K562 treated with DMSO at 1 percent for 12 hours (cell line): ENCODE measurements around the gene VRK3. TPM values are rescaled to one million over a fixed set of nuclear protein-coding genes. Genes with fewer than 3 reads are reported as not detected.

Source experiments
- total RNA-seq: library from RNA; unstranded; fragments of 300-600 nt; gene quantifications from 2 replicates; pipeline ENCODE4 v1.2.3, GENCODE V29; 2022; ENCODE audit not compliant: insufficient read depth

The VRK3 gene
- total RNA-seq: 61.7 and 88.6 TPM in 2 replicates

DNA sequence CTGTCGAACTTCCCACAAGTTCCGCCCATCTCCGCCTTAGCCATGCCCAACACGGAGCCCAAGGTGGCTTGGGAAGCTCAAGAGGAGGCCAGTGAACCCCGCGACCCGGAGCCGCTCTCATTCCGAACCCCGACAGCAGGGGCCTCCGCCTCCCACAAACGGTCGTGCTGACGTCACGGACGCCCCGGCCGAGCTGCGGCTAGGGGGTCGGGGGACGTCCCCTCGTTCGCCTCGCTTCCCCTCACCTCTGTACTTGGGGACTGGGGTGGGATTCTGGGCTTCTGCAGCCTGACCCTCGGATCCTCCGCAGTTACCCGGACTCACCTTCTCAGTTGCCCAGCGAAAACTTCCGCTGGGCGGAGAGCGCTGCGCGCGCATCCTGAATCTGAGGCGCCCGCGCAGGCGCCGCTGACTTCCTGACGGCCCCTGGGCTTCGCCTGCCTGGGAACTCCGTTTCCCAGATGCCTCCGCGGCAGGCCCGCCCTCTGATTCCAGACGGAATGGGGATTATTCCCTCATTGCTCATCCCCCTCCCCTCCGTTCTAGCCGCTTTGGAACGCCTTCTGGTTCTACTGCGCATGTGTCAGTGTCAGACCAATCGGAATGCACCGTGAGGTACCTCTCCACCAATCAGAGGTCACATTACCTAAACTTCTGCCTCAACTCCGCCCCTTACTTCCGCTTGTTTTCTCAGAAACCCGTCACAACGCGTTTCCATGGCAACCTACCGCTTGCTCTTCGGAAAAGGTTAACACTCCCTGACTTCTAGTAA lies at the start of gene VRK3:
Gene VRK3 (minus strand): TSS at position 351 of the 772 bp plus-strand sequence. CDS start 9,210 bp downstream, outside the sequence.

GRCh38 chr19:50025794-50026549 lies 800 bp upstream of the VRK3 start, which contains the start of gene ZNF473:
Gene ZNF473 (plus strand): TSS chr19:50026005. CDS start chr19:50031083, 5,078 bp downstream.

DNA sequence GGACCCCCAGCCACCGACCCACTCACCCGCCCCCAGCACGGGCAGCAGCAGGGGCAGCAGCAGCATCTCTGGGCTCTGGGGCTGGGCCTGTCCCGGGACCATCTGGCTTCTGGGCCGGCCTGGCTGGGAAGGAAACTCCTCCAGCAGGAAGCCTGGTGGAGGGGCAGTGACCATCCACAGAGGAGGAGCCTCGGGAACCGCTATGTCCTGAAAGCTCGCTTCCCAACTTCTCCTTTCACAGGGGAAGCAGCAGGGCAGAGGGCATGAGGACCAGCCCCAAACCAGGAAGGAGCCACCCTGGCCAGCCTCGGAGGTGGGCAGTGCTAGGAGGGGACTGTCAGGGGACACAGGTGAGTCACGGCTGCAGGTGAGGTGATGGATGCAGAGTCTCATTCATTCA lies 64.2 kb downstream of the VRK3 start, which contains the start of gene SIGLEC11:
Gene SIGLEC11 (minus strand): TSS at position 193 of the 400 bp plus-strand sequence. CDS start 91 bp downstream, at position 102.

GRCh38 chr19:49929121-49929610 lies 96.0 kb downstream of the VRK3 start, which contains the start of the genes ATF5 and NUP62:
Gene ATF5 (plus strand): TSS chr19:49929205. CDS start chr19:49930851, 1,646 bp downstream.
Gene NUP62 (minus strand): TSS chr19:49929504. CDS start chr19:49909807, 19,697 bp downstream.

Other genes with a start within 250 kb of the VRK3 start
- gene FUZ, start 212.1 kb downstream of the VRK3 start, total RNA-seq: 5.0 and 6.1 TPM in 2 replicates
- gene MED25, start 207.1 kb downstream of the VRK3 start, total RNA-seq: 59.3 and 76.8 TPM in 2 replicates
- gene PTOV1, start 174.2 kb downstream of the VRK3 start, total RNA-seq: 166 and 170 TPM in 2 replicates
- 31.8 and 53.0 TPM in 2 replicates for gene PNKP, start 157.8 kb downstream of the VRK3 start, total RNA-seq
- 40.6 and 45.6 TPM in 2 replicates for gene AKT1S1, start 148.0 kb downstream of the VRK3 start, total RNA-seq
- 14.7 and 16.8 TPM in 2 replicates for gene TBC1D17, start 147.7 kb downstream of the VRK3 start, total RNA-seq
- 0.59 and 1.1 TPM in 2 replicates for gene IL4I1, start 128.5 kb downstream of the VRK3 start, total RNA-seq
- gene ATF5, start 96.2 kb downstream of the VRK3 start, total RNA-seq: 601 and 861 TPM in 2 replicates
- 35.8 and 68.1 TPM in 2 replicates for gene NUP62, start 95.9 kb downstream of the VRK3 start, total RNA-seq
- gene SIGLEC11, start 64.2 kb downstream of the VRK3 start, total RNA-seq: not detected in 2 replicates
- 4.1 and 9.6 TPM in 2 replicates for gene ZNF473, start 633 bp upstream of the VRK3 start, total RNA-seq
- gene IZUMO2, start 137.9 kb upstream of the VRK3 start, total RNA-seq: not detected in 2 replicates
- gene MYH14, start 178.2 kb upstream of the VRK3 start, total RNA-seq: 0.36 and 3.2 TPM in 2 replicates